HG03175 (cell line): Measurements from ENCODE around the gene MSRB1.

Experiments
- ATAC-seq: cut with Tn5 transposase; IDR thresholded peaks from one replicate; pipeline ENCODE4 v1.9.1; 2021; ENCODE audit warnings: mild to moderate bottlenecking, moderate library complexity; ENCODE audit not compliant: unreplicated experiment

MSRB1 gene

DNA sequence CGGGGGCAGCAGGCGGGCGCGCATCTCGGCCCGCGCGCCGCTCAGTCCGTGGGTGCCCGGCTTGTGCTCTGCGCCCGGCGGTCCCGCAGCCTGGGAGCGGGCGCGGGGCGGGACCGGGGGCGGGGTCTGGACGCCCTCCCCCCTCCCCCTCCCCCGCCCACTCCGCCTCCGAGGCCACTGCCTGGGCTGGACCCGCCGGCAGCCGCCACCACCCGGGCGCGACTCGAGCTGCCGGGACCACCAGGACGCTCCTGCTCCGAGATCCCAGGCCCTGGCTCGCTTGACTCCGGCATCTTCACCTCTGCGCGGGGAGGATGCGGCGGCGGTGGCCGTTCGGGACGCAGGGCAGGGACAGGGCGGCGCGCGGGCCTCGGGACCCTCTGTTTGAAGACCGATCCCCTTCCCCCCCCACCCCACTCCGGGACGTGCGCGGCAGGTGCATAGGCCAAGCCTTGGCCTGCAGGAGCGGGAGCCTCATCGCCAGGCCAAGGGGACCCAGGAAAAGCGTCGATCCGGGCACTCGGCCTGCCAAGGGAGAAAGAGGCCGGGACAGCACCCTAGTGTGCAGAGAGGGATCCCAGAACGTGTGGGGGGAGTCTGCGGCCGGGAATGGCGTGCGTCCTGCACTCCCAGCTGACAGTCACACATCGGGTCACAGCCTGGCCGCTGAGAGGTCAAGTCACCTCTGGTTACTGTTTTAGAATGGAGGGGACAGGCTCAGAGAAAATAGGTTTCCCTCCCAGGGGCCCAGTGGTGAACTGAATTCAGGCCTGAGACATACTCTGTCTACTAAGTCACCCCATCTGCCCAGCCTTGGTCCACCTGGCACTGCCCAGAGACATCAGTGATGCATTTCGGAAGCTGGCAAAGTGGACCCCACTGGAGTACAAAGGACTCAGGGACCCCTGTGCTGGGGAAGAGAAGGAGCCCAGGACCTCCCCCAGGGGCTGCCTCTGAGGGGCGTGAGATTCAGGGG is 24.4 kb downstream of the MSRB1 start, which contains the start of gene HS3ST6:
HS3ST6 (minus strand) TSS at position 65 of the 976 bp plus-strand sequence. CDS start 92 bp downstream, outside the sequence.
- no peak for ATAC-seq

- ATAC-seq = no peak
These were observed 25.2 kb downstream of the MSRB1 start for GRCh38 chr16:1917665-1918350.

DNA sequence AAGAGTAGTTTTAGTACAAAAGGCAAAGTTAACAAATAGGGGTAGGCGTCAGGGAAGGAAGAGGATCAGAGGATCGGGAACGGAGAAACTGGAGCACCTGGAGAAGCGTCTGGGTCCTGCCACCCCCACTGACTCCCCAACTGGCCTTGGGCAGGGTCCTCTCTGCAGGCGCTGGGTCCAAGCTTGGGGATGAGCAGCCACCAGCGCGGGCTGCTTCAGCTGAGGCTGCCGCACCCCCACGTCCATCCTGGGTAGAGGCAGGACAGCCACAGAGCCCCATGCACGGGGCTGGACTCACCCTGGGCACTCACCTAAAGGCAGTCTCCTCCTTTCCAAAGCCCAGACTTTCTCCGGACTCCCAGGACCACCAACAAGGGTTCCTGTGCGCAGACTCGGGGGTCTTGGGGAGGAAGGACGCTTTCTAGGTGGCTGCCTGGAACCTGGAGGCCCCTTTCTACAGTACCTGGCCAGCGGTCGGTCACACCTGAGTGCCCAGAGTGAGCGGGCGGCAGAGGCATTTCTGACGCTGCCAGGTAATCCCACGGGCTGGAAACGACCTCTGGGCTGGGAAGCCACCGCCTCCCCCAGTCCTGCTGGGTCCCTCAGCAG is 25.8 kb downstream of the MSRB1 start:
- no peak for ATAC-seq

GRCh38 chr16:1916640-1916990 is 26.4 kb downstream of the MSRB1 start:
- no peak for ATAC-seq

- no peak for ATAC-seq
These were observed 27.0 kb downstream of the MSRB1 start for GRCh38 chr16:1915732-1916639.

GRCh38 chr16:1914988-1915387 is 28.0 kb downstream of the MSRB1 start:
- ATAC-seq = no peak

GRCh38 chr16:1914084-1914608 is 28.9 kb downstream of the MSRB1 start:
- ATAC-seq = no peak

DNA sequence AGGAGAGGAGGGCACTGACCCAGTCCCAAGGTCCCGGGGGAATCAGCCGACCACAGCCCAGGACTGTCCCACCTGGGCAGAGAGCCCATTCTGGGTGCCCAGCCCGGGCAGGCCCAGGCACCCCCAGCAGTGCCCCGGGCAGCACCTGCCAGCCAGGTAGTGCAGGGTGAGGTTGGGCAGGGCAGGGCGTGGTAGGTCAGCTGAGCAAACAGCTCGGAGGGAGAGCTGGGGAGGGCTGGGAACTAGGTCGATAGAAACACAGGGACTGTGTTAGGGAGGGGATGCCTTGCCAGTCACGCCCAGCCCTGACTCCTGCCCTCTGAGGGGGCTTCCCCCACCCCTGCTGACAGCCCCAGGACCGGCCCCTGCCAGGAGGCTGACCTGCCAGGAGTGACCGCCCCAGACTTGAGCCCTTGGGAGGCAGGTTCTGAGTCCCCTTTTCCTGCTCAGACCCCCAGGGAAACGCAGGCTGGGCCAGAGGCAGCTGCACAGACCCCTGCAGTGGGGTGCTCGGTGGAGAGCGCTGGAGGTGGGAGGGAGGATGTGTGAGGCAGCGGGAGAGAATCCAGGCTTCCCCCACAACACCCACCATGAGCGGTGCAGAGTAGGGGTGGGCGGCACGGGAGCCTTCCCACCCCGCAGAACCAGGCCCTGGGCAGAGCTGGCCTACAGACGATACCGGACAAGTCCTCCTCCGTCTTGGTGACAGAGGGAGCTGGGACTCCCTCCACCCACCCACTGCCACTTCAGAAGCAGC is 29.5 kb downstream of the MSRB1 start:
- ATAC-seq = no peak

DNA sequence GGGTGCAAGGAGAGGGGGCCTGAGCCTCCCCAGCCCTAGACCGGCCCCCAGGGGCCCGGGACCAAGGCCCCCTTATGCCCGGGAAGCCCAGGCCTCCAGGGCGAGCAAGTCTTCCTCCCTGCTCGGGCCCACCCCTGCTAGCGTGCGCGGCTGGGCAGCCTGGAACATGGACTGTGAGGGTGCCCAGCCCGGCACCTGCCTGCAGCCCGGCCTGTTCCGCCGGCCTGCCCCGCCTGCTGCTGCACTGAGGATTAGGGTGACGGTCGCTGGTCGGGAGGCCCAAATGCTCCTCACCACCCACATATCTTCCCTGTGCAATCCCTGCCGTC is 30.8 kb downstream of the MSRB1 start:
- ATAC-seq = no peak

DNA sequence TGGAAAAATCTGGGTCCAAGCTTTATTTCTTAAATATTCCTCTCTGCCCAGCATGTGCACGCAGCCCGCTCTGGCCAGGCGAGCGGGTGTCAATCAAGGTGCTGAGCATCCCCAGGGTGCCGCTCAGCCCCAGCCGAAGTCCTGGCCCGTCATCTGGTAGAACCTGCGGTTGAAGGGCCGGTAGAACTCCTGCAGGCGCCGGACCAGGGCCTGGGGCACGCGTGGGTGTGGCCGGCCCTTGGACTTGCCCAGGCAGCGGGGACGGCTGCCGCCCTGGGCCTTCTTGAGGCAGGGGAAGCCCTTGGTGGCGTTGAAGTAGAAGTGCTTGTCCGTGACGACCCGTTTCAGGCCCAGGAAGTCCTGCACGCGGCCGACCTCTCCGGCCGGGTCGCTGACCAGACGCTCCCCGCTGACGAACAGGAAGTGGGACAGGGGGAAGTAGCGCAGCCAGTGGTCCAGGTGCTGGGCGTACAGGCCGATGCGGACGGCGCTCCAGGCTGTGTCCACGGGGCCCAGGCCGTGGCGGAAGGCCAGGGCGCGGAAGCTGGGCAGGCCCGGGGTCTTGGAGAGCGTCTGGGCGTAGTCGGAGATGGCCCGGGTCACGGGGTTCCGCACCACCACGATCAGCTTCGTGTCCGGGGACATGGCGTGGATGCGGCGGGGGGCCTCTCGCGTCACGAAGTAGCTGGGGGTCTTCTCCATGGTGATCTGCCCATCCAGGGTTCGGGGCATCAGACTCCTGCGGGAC is 31.4 kb downstream of the MSRB1 start:
- no peak for ATAC-seq

DNA sequence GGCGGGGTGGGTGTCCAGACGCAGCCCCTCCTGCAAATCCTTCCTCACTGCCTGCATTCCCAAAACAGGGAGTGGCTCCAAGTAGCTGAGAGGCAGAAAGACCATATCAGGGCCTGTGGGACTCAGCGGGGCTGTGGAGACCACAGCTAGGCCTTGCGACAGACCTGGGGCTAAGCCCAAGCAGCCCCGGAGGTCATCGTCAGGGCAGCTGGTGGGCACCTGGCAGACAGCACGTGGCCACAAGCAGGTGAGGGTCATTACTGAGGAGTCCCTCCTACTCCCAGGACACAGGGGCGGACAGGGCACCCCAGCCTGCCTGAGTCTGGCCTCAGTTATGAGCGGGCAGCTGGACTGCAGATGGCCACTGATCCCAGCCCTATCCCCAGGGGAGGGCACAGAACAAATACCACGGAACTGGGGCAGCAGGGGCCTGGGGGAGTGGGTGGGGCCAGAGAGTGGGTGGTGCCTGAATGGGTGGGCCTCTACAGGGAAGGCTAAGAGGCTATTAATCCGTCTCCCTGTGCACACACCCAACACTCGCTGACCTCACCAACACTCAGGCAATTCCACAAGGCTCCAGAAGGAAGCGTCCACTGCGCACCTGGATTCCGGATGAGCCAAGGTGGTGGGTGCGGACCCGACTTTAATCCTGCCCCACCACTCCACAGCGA is 33.3 kb downstream of the MSRB1 start:
- no peak for ATAC-seq

- no peak for ATAC-seq
These were observed 34.0 kb downstream of the MSRB1 start for GRCh38 chr16:1908983-1909382.

GRCh38 chr16:1908184-1908583 is 34.8 kb downstream of the MSRB1 start:
- no peak for ATAC-seq

GRCh38 chr16:1907226-1907860 is 35.7 kb downstream of the MSRB1 start:
- no peak for ATAC-seq

DNA sequence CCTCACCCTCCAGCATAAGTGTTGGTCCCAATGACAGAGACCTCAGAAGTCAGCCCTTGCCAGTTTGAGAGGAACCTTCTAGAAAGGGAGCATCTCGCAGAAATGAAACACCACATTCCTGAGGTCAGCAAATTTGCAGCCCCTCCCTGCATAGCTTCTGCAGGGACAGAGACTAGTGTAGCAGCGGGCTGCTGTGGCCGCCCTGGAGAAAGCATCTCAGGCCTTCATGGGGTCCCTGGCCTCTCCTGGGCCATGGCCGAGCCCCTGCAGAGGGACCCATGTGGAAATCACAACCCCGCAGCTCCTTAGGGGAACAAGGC is 36.2 kb downstream of the MSRB1 start:
- no peak for ATAC-seq

GRCh38 chr16:1906055-1906845 is 36.7 kb downstream of the MSRB1 start:
- ATAC-seq = no peak
